WTC11 (cell line): ENCODE results near the gene IMPDH2. TPM values are rescaled to one million over a fixed set of nuclear protein-coding genes. Genes with fewer than 3 reads are reported as not detected.

Source experiments
- ATAC-seq: fragments of 200-7000 bp; cut with Tn5 transposase; 2 replicates; pipeline ENCODE4 v1.10.0; 2021; ENCODE audit warnings: mild to moderate bottlenecking, moderate library complexity
- Bru-seq: library from RNA; stranded (reverse); fragments of 400-500 nt; gene quantifications from one replicate; lab custom pipeline; 2021; lab: Mats Ljungman, UMichigan
- CTCF ChIA-PET: fragments of 300-600 bp; sonication (Branson Sonifier 250); formaldehyde crosslinking; loops from one replicate; lab custom pipeline; 2021; ENCODE audit warnings: antibody characterized with exemption; lab: Charles Lee
- POLR2A ChIA-PET: fragments of 350-600 bp; sonication (Branson Sonifier 250); formaldehyde crosslinking; loops from one replicate; lab custom pipeline; 2021; ENCODE audit warnings: antibody characterized with exemption; lab: Charles Lee
- DNase-seq: peaks from one replicate; pipeline ENCODE4 v3.0.0; 2021; ENCODE audit warnings: low spot score
- H3K27ac Mint-ChIP-seq: 2 replicates; pipeline ENCODE4 v1.8.0; 2021; ENCODE audit warnings: mixed read lengths
- H3K27me3 Mint-ChIP-seq: 2 replicates; pipeline ENCODE4 v1.8.0; 2021; ENCODE audit warnings: low read depth, mild to moderate bottlenecking, moderate library complexity, mixed read lengths
- H3K36me3 Mint-ChIP-seq: 2 replicates; pipeline ENCODE4 v1.8.0; 2021; ENCODE audit warnings: mixed read lengths
- H3K4me1 Mint-ChIP-seq: 2 replicates; pipeline ENCODE4 v1.8.0; 2022; ENCODE audit warnings: mixed read lengths
- H3K4me3 Mint-ChIP-seq: 2 replicates; pipeline ENCODE4 v1.8.0; 2021; ENCODE audit warnings: mild to moderate bottlenecking, moderate library complexity, mixed read lengths
- H3K9me3 Mint-ChIP-seq: 2 replicates; pipeline ENCODE4 v1.8.0; 2021; ENCODE audit warnings: mixed read lengths
- CREB1 ChIP-seq: sonication (generic); formaldehyde crosslinking; IDR thresholded peaks from 2 replicates; pipeline ENCODE4 v1.8.0; 2023; ENCODE audit warnings: mild to moderate bottlenecking, missing genetic modification reagents
- CREM ChIP-seq: sonication (generic); formaldehyde crosslinking; IDR thresholded peaks from 2 replicates; pipeline ENCODE4 v1.8.1; 2022; ENCODE audit warnings: mild to moderate bottlenecking, missing genetic modification reagents, moderate library complexity
- FOXK1 ChIP-seq: sonication (generic); formaldehyde crosslinking; IDR thresholded peaks from 2 replicates; pipeline ENCODE4 v1.8.0; 2022; ENCODE audit warnings: mild to moderate bottlenecking, moderate library complexity, missing genetic modification reagents
- FOXP1 ChIP-seq: sonication (generic); formaldehyde crosslinking; IDR thresholded peaks from 2 replicates; pipeline ENCODE4 v1.8.0; 2022; ENCODE audit warnings: missing genetic modification reagents, mild to moderate bottlenecking, moderate library complexity, borderline replicate concordance
- GABPB1 ChIP-seq: sonication (generic); formaldehyde crosslinking; IDR thresholded peaks from 2 replicates; pipeline ENCODE4 v1.8.1; 2023; ENCODE audit warnings: mild to moderate bottlenecking, missing genetic modification reagents
- HMGXB4 ChIP-seq: sonication (generic); formaldehyde crosslinking; IDR thresholded peaks from 2 replicates; pipeline ENCODE4 v1.8.1; 2023; ENCODE audit warnings: mild to moderate bottlenecking, moderate library complexity, missing genetic modification reagents
- IRF2 ChIP-seq: sonication (generic); formaldehyde crosslinking; IDR thresholded peaks from 2 replicates; pipeline ENCODE4 v1.8.0; 2022; ENCODE audit warnings: low read depth, missing genetic modification reagents, borderline replicate concordance
- NFATC4 ChIP-seq: fragments of 250-450 bp; sonication (Bioruptor Pico); IDR thresholded peaks from 2 replicates; pipeline ENCODE4 v1.9.0; 2021; ENCODE audit warnings: mild to moderate bottlenecking
- NR2C2 ChIP-seq: sonication (generic); formaldehyde crosslinking; IDR thresholded peaks from 2 replicates; pipeline ENCODE4 v1.8.0; 2022; ENCODE audit warnings: mild to moderate bottlenecking, missing genetic modification reagents
- NR3C1 ChIP-seq: sonication (generic); formaldehyde crosslinking; conservative IDR thresholded peaks from 2 replicates; pipeline ENCODE4 v1.8.1; 2023; ENCODE audit warnings: low read depth, mild to moderate bottlenecking, missing genetic modification reagents
- PRRX2 ChIP-seq: fragments of 250-450 bp; sonication (Bioruptor Pico); IDR thresholded peaks from 2 replicates; pipeline ENCODE4 v1.8.0; 2021; ENCODE audit warnings: mild to moderate bottlenecking
- SP1 ChIP-seq: sonication (generic); formaldehyde crosslinking; conservative IDR thresholded peaks from 2 replicates; pipeline ENCODE4 v1.8.1; 2022; ENCODE audit warnings: missing genetic modification reagents
- TEAD1 ChIP-seq: sonication (generic); formaldehyde crosslinking; IDR thresholded peaks from 2 replicates; pipeline ENCODE4 v1.8.0; 2022; ENCODE audit warnings: mild to moderate bottlenecking, missing genetic modification reagents
- TEAD4 ChIP-seq: sonication (generic); formaldehyde crosslinking; IDR thresholded peaks from 2 replicates; pipeline ENCODE4 v1.8.0; 2022; ENCODE audit warnings: mild to moderate bottlenecking, missing genetic modification reagents
- TP53 ChIP-seq: sonication (generic); formaldehyde crosslinking; IDR thresholded peaks from 2 replicates; pipeline ENCODE4 v1.8.1; 2023; ENCODE audit warnings: mild to moderate bottlenecking, missing genetic modification reagents
- ZNF138 ChIP-seq: sonication (generic); formaldehyde crosslinking; conservative IDR thresholded peaks from 2 replicates; pipeline ENCODE4 v1.8.1; 2022; ENCODE audit warnings: mild to moderate bottlenecking, moderate library complexity, missing genetic modification reagents
- ZNF219 ChIP-seq: sonication (generic); formaldehyde crosslinking; IDR thresholded peaks from 2 replicates; pipeline ENCODE4 v1.8.0; 2023; ENCODE audit warnings: missing genetic modification reagents, mild to moderate bottlenecking, borderline replicate concordance
- ZNF671 ChIP-seq: fragments of 250-450 bp; sonication (Bioruptor Pico); IDR thresholded peaks from 2 replicates; pipeline ENCODE4 v1.8.0; 2021; ENCODE audit warnings: mild to moderate bottlenecking
- long read RNA-seq, 3 experiments: library from RNA in 1 of 3; library from capped mRNA in 1 of 3; library from polyadenylated mRNA in 1 of 3; unstranded in 2 of 3; stranded (forward) in 1 of 3; transcript quantifications; one replicate each; pipeline ENCODE4 v2.0.0, GENCODE V29; 2021
- total RNA-seq: library from RNA; stranded (reverse); gene quantifications from 3 replicates; pipeline ENCODE4 v1.2.3, GENCODE V29; 2021
- TF ChIP-seq, protein P1 (sequence below): sonication (generic); formaldehyde crosslinking; IDR thresholded peaks from 2 replicates; pipeline ENCODE4 v1.8.1; 2022; ENCODE audit warnings: low read depth, missing genetic modification reagents, borderline replicate concordance
- TF ChIP-seq, protein P2 (sequence below): sonication (generic); formaldehyde crosslinking; conservative IDR thresholded peaks from 2 replicates; pipeline ENCODE4 v1.8.1; 2023; ENCODE audit warnings: mild to moderate bottlenecking, low read depth, missing genetic modification reagents, moderate library complexity
- TF ChIP-seq, protein P3 (sequence below): fragments of 250-450 bp; sonication (Bioruptor Pico); IDR thresholded peaks from 2 replicates; pipeline ENCODE4 v1.9.0; 2021; ENCODE audit warnings: mild to moderate bottlenecking, borderline replicate concordance

IMPDH2 gene
- total RNA-seq: 449 to 472 TPM (median 452 TPM) in 3 replicates
- Bru-seq, nascent RNA: percentile 94 among the genes with signal in this experiment
- long read RNA-seq, experiment 1, transcript IMPDH2-201 (14 exons, 1,643 nt): major isoform, 772 of 953 reads
- long read RNA-seq, experiment 1, partial matches to known transcripts: 73 of 953 reads
- long read RNA-seq, experiment 1, other reads (novel, unspliced or antisense): 103 of 953 reads
- long read RNA-seq, experiment 2, transcript IMPDH2-201 (14 exons, 1,643 nt): major isoform, 419 of 667 reads
- long read RNA-seq, experiment 2, partial matches to known transcripts: 176 of 667 reads
- long read RNA-seq, experiment 2, other reads (novel, unspliced or antisense): 71 of 667 reads
- long read RNA-seq, experiment 3, transcript IMPDH2-201 (14 exons, 1,643 nt): major isoform, 788 of 920 reads
- long read RNA-seq, experiment 3, partial matches to known transcripts: 49 of 920 reads
- long read RNA-seq, experiment 3, other reads (novel, unspliced or antisense): 83 of 920 reads

- Mint-ChIP-seq H3K27me3 (no peaks in the 10 kb centered on the region), H3K36me3 (peaks cover 61% of the 10 kb centered on the region), H3K4me3 (peak within 1 kb of the TSS; percentile 90)
- peak; percentile 97 for TF ChIP-seq FOXP1 (CRISPR knock-in tag)
- peak; percentile 90 for TF ChIP-seq PRRX2 (CRISPR knock-in tag)
- peak; percentile 87 for TF ChIP-seq FOXK1
- TF ChIP-seq CREB1 (CRISPR knock-in tag): peak; percentile 96
- TF ChIP-seq ZNF138: peak; percentile 98
- TF ChIP-seq, protein P1, sequence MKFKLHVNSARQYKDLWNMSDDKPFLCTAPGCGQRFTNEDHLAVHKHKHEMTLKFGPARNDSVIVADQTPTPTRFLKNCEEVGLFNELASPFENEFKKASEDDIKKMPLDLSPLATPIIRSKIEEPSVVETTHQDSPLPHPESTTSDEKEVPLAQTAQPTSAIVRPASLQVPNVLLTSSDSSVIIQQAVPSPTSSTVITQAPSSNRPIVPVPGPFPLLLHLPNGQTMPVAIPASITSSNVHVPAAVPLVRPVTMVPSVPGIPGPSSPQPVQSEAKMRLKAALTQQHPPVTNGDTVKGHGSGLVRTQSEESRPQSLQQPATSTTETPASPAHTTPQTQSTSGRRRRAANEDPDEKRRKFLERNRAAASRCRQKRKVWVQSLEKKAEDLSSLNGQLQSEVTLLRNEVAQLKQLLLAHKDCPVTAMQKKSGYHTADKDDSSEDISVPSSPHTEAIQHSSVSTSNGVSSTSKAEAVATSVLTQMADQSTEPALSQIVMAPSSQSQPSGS (CRISPR knock-in tag): no peak
- TF ChIP-seq HMGXB4: peak; percentile 62; the same call in 1 of the 2 replicates
- TF ChIP-seq GABPB1 (CRISPR knock-in tag): peak; percentile 93
- TF ChIP-seq NFATC4 (CRISPR knock-in tag): peak; percentile 90
- no peak for TF ChIP-seq ZNF671 (CRISPR knock-in tag)
- no peak for TF ChIP-seq NR2C2 (CRISPR knock-in tag)
- TF ChIP-seq TEAD1 (CRISPR knock-in tag): peak; percentile 49; the same call in 1 of the 2 replicates
- 0 out of 2 replicates have a peak, but pooled peaks have one; percentile 32 for TF ChIP-seq TEAD4 (CRISPR knock-in tag)
- TF ChIP-seq, protein P2, sequence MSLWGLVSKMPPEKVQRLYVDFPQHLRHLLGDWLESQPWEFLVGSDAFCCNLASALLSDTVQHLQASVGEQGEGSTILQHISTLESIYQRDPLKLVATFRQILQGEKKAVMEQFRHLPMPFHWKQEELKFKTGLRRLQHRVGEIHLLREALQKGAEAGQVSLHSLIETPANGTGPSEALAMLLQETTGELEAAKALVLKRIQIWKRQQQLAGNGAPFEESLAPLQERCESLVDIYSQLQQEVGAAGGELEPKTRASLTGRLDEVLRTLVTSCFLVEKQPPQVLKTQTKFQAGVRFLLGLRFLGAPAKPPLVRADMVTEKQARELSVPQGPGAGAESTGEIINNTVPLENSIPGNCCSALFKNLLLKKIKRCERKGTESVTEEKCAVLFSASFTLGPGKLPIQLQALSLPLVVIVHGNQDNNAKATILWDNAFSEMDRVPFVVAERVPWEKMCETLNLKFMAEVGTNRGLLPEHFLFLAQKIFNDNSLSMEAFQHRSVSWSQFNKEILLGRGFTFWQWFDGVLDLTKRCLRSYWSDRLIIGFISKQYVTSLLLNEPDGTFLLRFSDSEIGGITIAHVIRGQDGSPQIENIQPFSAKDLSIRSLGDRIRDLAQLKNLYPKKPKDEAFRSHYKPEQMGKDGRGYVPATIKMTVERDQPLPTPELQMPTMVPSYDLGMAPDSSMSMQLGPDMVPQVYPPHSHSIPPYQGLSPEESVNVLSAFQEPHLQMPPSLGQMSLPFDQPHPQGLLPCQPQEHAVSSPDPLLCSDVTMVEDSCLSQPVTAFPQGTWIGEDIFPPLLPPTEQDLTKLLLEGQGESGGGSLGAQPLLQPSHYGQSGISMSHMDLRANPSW: peak; percentile 92; the same call in 1 of the 2 replicates
- TF ChIP-seq SP1 (CRISPR knock-in tag): peak; percentile 94
- TF ChIP-seq CREM (CRISPR knock-in tag): peak; percentile 96
- TF ChIP-seq TP53: 0 out of 2 replicates have a peak, but pooled peaks have one; percentile 78
- peak; percentile 91; the same call in 1 of the 2 replicates for TF ChIP-seq NR3C1 (CRISPR knock-in tag)
- no peak for TF ChIP-seq IRF2 (CRISPR knock-in tag)
- TF ChIP-seq, protein P3, sequence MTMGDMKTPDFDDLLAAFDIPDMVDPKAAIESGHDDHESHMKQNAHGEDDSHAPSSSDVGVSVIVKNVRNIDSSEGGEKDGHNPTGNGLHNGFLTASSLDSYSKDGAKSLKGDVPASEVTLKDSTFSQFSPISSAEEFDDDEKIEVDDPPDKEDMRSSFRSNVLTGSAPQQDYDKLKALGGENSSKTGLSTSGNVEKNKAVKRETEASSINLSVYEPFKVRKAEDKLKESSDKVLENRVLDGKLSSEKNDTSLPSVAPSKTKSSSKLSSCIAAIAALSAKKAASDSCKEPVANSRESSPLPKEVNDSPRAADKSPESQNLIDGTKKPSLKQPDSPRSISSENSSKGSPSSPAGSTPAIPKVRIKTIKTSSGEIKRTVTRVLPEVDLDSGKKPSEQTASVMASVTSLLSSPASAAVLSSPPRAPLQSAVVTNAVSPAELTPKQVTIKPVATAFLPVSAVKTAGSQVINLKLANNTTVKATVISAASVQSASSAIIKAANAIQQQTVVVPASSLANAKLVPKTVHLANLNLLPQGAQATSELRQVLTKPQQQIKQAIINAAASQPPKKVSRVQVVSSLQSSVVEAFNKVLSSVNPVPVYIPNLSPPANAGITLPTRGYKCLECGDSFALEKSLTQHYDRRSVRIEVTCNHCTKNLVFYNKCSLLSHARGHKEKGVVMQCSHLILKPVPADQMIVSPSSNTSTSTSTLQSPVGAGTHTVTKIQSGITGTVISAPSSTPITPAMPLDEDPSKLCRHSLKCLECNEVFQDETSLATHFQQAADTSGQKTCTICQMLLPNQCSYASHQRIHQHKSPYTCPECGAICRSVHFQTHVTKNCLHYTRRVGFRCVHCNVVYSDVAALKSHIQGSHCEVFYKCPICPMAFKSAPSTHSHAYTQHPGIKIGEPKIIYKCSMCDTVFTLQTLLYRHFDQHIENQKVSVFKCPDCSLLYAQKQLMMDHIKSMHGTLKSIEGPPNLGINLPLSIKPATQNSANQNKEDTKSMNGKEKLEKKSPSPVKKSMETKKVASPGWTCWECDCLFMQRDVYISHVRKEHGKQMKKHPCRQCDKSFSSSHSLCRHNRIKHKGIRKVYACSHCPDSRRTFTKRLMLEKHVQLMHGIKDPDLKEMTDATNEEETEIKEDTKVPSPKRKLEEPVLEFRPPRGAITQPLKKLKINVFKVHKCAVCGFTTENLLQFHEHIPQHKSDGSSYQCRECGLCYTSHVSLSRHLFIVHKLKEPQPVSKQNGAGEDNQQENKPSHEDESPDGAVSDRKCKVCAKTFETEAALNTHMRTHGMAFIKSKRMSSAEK (CRISPR knock-in tag): peak; percentile 89
- no peak for TF ChIP-seq ZNF219
These were observed at the start of gene IMPDH2 for GRCh38 chr3:49028673-49029562. TSS of gene IMPDH2 (minus strand) at chr3:49029398. CDS start at chr3:49029350, 48 bp downstream.

More at GRCh38 chr3:49028673-49029562, at the start of gene IMPDH2:
- no peaks in the 10 kb centered on the region for H3K9me3 Mint-ChIP-seq
- H3K4me1 Mint-ChIP-seq: peaks cover 17% of the 10 kb centered on the region
- POLR2A ChIA-PET: interaction anchor here (0.6 to 1.9 kb wide), 10 partner anchors 9 to 105 kb away, joined by 3 to 23 read pairs (median 4); partner anchors contain the start of genes DALRD3, QRICH1 and WDR6
- ATAC-seq (peak; percentile 91), DNase-seq (peak; percentile 91)
- H3K27ac Mint-ChIP-seq: peak within 1 kb of the TSS; percentile 92
- CTCF ChIA-PET: interaction anchor here (0.6 to 1.7 kb wide), 7 partner anchors 15 to 593 kb away, joined by 3 to 9 read pairs (median 6); partner anchors contain the start of genes KLHDC8B, QRICH1 and USP4
